Testis (tissue), 3 donors: ENCODE results near the gene ATP6V1G2. TPM values are rescaled to one million over a fixed set of nuclear protein-coding genes. Genes with fewer than 3 reads are reported as not detected.
"Not testable (repeated sequence)": the region's sequence is repeated elsewhere in the genome, so short reads cannot be mapped to it uniquely, and the experiment has no call there.

Experiments
- DNase-seq: peaks from one replicate; pipeline ENCODE4 v3.0.0-alpha.2; 2019
- H3K27ac ChIP-seq, 2 donors: fragments of 200-600 bp; sonication (generic); one replicate each; pipeline ENCODE4 v1.5.1; 2019
- H3K27me3 ChIP-seq: fragments of 200-600 bp; sonication (generic); one replicate; pipeline ENCODE4 v1.5.1; 2019
- H3K36me3 ChIP-seq: fragments of 200-600 bp; sonication (generic); one replicate; pipeline ENCODE4 v1.5.1; 2017; ENCODE audit warnings: low read depth; ENCODE audit errors: missing control alignments
- H3K4me1 ChIP-seq: fragments of 200-600 bp; sonication (generic); one replicate; pipeline ENCODE4 v1.5.1; 2019
- H3K4me3 ChIP-seq, 2 donors: fragments of 200-600 bp; sonication (generic); one replicate each; pipeline ENCODE4 v1.5.1; 2017 to 2019
- H3K9me3 ChIP-seq: fragments of 200-600 bp; sonication (generic); one replicate; pipeline ENCODE4 v1.5.1; 2017
- POLR2A ChIP-seq: fragments of 450-650 bp; IDR thresholded peaks from one replicate; pipeline ENCODE4 v1.6.1; 2017; ENCODE audit warnings: antibody characterized with exemption, mild to moderate bottlenecking, moderate library complexity
- WGBS, 2 donors: methylation state at CpG; one replicate each; pipeline ENCODE4 v1.1.5; 2018; 5-methylcytosine and 5-hydroxymethylcytosine counted together
- intact Hi-C: fragments of 100-400 bp; cut with DNase I; formaldehyde crosslinking; loops from one replicate; pipeline ENCODE4 v1.15.1; 2023; ENCODE audit warnings: low total_unique reads
- polyA plus RNA-seq: library from polyadenylated mRNA; stranded (reverse); fragments of 350-450 nt; fragmentation: Illumina TruSeq; extraction: RNeasy Lipid Tissue Mini Kit (QIAGEN cat#74804); gene quantifications from one replicate; pipeline ENCODE4 v1.2.3, GENCODE V29; 2014; ENCODE audit warnings: low read depth, low replicate concordance; ENCODE audit not compliant: insufficient read depth
- total RNA-seq, 2 donors: library from RNA; depleted of rRNA; stranded (reverse); fragments of >200 nt; gene quantifications; one replicate each; pipeline ENCODE4 v1.2.3, GENCODE V29; 2016
- TF ChIP-seq, protein P1 (sequence below), 3 experiments: fragments of 450-650 bp in 2 of 3; fragments of 200-600 bp in 1 of 3; sonication (generic) in 1 of 3; IDR thresholded peaks; one replicate each; pipeline ENCODE4 v1.5.1; 2016 to 2019; ENCODE audit warnings: antibody characterized with exemption in 3 of 3, mild to moderate bottlenecking in 2 of 3, moderate library complexity in 1 of 3

Gene ATP6V1G2
- total and polyA plus RNA-seq, 3 donors from 2014 or later = 3.3 to 6.9 (median 4.7) TPM

DNA sequence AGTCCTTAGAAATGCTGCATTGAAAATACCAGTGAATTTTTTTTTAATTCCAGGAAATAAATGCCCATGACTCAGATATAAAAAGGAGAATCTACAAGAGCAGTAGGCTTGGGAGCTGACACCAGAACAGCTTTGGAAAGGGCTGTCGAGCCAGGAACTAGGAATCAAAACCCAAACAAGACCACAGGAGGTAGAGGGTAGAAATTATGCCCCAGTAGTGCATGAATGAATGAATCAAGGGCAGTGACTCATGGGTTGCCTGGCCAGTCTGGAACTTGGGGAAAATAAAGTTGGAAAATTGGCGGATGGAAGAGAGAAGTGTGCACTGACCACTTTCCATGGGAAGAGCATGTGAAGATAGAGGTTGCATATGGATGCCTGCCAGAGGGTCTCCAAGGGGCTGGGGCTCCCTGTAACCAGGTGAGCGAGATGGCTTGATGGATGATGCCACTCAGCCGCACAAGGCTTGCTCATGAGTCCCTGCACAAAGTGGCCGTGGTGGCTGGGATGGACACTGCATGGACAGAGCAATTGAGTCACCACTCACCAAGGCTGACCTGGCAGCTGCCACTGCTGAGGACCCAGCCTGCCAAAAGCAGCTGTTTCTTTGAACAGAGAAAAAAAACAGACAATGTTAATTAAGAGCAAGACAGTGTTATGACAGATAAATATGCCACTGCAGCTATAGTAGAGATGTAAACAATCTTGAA lies 32.8 kb downstream of the ATP6V1G2 start:
- H3K4me1 ChIP-seq = no peaks in the 10 kb centered on the region
- intact Hi-C loops = no loop called here
- TF ChIP-seq POLR2A = no peak
- TF ChIP-seq, protein P1, sequence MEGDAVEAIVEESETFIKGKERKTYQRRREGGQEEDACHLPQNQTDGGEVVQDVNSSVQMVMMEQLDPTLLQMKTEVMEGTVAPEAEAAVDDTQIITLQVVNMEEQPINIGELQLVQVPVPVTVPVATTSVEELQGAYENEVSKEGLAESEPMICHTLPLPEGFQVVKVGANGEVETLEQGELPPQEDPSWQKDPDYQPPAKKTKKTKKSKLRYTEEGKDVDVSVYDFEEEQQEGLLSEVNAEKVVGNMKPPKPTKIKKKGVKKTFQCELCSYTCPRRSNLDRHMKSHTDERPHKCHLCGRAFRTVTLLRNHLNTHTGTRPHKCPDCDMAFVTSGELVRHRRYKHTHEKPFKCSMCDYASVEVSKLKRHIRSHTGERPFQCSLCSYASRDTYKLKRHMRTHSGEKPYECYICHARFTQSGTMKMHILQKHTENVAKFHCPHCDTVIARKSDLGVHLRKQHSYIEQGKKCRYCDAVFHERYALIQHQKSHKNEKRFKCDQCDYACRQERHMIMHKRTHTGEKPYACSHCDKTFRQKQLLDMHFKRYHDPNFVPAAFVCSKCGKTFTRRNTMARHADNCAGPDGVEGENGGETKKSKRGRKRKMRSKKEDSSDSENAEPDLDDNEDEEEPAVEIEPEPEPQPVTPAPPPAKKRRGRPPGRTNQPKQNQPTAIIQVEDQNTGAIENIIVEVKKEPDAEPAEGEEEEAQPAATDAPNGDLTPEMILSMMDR (IDR thresholded peaks at IDR 0.05) = no peak
- 86 to 89% methylated on average over 4 of the region's 5 CpGs for WGBS, 2 donors
- no peak for DNase-seq
- H3K27me3 ChIP-seq = no peaks in the 10 kb centered on the region
- no peaks in the 10 kb centered on the region for H3K36me3 ChIP-seq
- no peaks in the 10 kb centered on the region for H3K9me3 ChIP-seq
- no peak overlapping the region for H3K27ac ChIP-seq
- H3K4me3 ChIP-seq = no peak overlapping the region

- DNase-seq = no peak
- Histone ChIP-seq H3K4me3 (no peak overlapping the region), H3K36me3 (no peaks in the 10 kb centered on the region), H3K9me3 (no peaks in the 10 kb centered on the region), H3K27me3 (no peaks in the 10 kb centered on the region), H3K27ac (no peak overlapping the region), H3K4me1 (no peaks in the 10 kb centered on the region)
- no peak for TF ChIP-seq POLR2A
- TF ChIP-seq, protein P1 (IDR thresholded peaks at IDR 0.05) = no peak
- intact Hi-C loops = no loop called here
- 82 to 92% methylated on average over 4 of the region's 4 CpGs for WGBS, 2 donors
These were observed 36.4 kb downstream of the ATP6V1G2 start for GRCh38 chr6:31510007-31510406.

DNA sequence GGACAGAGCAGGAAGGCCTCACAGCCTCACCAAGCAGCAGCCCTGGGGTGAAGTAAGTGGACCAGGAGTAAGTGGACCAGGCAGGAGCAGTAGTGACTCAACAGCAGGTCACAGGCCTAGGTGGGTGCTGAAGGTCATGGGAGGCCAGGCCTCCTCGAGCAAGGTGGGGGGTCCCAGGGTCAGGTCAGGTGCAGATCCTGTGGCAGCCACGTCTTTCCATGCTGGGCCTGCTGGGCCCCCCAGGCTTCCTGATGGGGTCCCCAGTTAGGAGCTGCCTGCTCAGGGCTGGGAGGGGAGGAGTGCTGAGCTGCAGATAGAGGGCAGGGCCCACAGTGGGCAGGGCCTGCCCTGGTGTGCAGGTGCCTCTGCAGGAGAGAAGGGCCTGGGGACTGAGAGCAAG lies 37.4 kb downstream of the ATP6V1G2 start:
- intact Hi-C loops, DNase-seq: not testable (repeated sequence)

DNA sequence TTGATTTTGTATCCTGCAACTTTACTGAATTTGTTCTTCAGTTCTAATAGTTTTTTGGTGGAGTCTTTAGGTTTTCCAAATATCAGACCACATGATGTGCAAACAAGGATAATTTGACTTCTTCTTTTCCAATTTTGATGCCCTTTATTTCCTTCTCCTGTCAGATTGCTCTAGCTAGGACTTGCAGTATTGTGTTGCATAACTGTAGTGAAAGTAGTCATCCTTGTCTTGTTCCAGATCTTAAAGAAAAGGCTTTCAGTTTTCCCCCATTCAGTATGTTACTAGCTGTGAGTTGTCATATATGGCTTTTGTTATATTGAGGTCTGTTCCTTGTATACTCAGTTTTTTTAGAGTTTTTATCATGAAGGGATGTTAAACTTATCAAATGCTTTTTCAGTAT lies 43.8 kb downstream of the ATP6V1G2 start:
- DNase-seq = no peak
- intact Hi-C loops = no loop called here
- no peak overlapping the region for H3K27ac ChIP-seq

More for the DNA sequence above, 37.4 kb downstream of the ATP6V1G2 start:
- H3K36me3 ChIP-seq, H3K27ac ChIP-seq, H3K4me1 ChIP-seq, H3K4me3 ChIP-seq, H3K27me3 ChIP-seq, H3K9me3 ChIP-seq: not testable (repeated sequence)
- 43 to 44% methylated on average over 2 of the region's 2 CpGs for WGBS, 2 donors

GRCh38 chr6:31499648-31500047 lies 46.8 kb downstream of the ATP6V1G2 start:
- H3K27me3 ChIP-seq, intact Hi-C loops, H3K36me3 ChIP-seq, H3K4me1 ChIP-seq, H3K4me3 ChIP-seq, H3K9me3 ChIP-seq, H3K27ac ChIP-seq, DNase-seq: not testable (repeated sequence)
- WGBS, 2 donors = 58 to 70% methylated on average over 2 of the region's 2 CpGs

More for the DNA sequence above, 43.8 kb downstream of the ATP6V1G2 start:
- Histone ChIP-seq H3K36me3 (no peaks in the 10 kb centered on the region), H3K27me3 (no peaks in the 10 kb centered on the region), H3K4me1 (peaks cover 2% of the 10 kb centered on the region), H3K4me3 (no peak overlapping the region), H3K9me3 (no peaks in the 10 kb centered on the region)
- TF ChIP-seq, protein P1 (IDR thresholded peaks at IDR 0.05) = no peak
- TF ChIP-seq POLR2A = no peak

DNA sequence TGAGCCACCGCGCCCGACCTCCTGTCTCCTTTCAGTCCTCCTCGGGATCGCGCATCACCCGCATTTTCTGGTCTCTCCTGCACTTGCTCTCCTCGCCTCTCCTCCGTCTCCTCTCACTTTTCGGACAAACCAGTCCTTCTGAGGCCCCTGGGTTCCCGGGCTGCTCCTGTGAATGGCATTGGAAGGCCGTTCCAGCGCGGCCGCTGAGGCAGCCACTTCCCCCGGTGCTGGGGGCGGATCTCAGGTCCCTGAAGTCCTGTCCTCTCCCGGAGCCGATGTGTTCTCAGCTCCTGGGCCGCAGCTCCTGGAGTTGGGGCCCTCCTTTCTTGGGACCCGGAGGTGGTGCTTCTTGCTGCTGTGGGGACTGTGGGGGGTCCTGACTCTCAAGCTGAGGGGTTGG lies 47.7 kb downstream of the ATP6V1G2 start:
- DNase-seq = no peak
- intact Hi-C loops = no loop called here
- no peaks in the 10 kb centered on the region for H3K36me3 ChIP-seq

More for the DNA sequence above, 47.7 kb downstream of the ATP6V1G2 start:
- H3K9me3 ChIP-seq = no peaks in the 10 kb centered on the region
- peaks cover 6% of the 10 kb centered on the region for H3K4me1 ChIP-seq
- WGBS, 2 donors = 7% methylated on average over 20 to 21 of the region's 21 CpGs
- no peak for TF ChIP-seq POLR2A
- TF ChIP-seq, protein P1 (IDR thresholded peaks at IDR 0.05) = no peak
- H3K27me3 ChIP-seq = no peaks in the 10 kb centered on the region
- H3K27ac ChIP-seq = no peak overlapping the region
- no peak overlapping the region for H3K4me3 ChIP-seq
